ENCODE data around the gene MAP3K7. TPM values are rescaled to one million over a fixed set of nuclear protein-coding genes. Genes with fewer than 3 reads are reported as not detected.
"Not testable (repeated sequence)": the region's sequence is repeated elsewhere in the genome, so short reads cannot be mapped to it uniquely, and the experiment has no call there.

The MAP3K7 gene
- total RNA-seq, 4 donors from 2014 or later: 18.4 to 44.9 (median 26.3) TPM

DNA sequence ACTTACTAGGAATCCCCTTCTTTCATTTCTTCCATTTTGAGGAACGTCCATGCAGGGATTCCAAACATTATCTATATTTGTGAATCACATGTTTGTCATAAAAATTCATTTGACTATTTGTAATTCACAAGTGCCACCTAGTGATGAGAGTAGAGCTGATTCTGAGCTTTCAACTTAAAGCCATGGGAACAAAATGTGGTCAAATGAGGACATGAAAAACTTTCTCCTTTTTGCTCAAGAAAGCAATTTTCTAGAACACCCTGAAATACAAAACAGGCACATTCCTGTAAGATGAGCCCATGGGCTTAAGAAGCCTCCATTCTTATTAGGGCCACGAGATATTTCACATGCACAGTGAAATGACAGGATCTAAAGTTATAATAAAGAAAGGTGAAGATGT, 12.3 kb downstream of the MAP3K7 start:
- no peak for DNase-seq (ENCODE audit: low spot score in 2 of 2)
- 49% methylated on average over 2 of the region's 2 CpGs for WGBS
- peaks cover 27% of the 10 kb centered on the region for H3K4me1 ChIP-seq

DNA sequence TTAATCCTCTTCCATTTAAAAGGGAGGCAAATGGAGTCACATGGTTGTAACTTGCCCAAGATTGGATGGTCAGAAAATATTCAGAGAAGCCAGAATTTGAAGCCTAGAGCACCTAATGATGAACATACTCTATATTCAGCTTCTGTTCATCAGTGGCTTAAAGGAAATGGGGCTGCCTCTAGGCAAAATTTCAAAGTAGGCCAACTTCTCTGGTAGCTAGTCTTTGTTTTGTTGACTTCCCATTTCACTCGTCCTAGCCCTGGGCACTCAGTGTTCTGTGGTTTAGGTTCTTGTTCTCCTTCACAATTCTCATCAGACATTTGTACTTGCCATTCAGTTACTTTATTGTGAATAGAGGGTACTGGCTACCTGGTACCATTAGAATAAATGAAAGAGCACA, 13.2 kb downstream of the MAP3K7 start:
- H3K36me3 ChIP-seq: peaks cover 7% of the 10 kb centered on the region
- no peaks in the 10 kb centered on the region for H3K9me3 ChIP-seq
- H3K4me3 ChIP-seq: no peak overlapping the region
- WGBS: 38% methylated on average over 1 of the region's 1 CpG
- H3K27me3 ChIP-seq: no peaks in the 10 kb centered on the region
- DNase-seq (ENCODE audit: low spot score in 2 of 2): no peak
- TF ChIP-seq, protein P1, sequence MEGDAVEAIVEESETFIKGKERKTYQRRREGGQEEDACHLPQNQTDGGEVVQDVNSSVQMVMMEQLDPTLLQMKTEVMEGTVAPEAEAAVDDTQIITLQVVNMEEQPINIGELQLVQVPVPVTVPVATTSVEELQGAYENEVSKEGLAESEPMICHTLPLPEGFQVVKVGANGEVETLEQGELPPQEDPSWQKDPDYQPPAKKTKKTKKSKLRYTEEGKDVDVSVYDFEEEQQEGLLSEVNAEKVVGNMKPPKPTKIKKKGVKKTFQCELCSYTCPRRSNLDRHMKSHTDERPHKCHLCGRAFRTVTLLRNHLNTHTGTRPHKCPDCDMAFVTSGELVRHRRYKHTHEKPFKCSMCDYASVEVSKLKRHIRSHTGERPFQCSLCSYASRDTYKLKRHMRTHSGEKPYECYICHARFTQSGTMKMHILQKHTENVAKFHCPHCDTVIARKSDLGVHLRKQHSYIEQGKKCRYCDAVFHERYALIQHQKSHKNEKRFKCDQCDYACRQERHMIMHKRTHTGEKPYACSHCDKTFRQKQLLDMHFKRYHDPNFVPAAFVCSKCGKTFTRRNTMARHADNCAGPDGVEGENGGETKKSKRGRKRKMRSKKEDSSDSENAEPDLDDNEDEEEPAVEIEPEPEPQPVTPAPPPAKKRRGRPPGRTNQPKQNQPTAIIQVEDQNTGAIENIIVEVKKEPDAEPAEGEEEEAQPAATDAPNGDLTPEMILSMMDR (IDR thresholded peaks at IDR 0.05): no peak
- peaks cover 27% of the 10 kb centered on the region for H3K4me1 ChIP-seq
- H3K27ac ChIP-seq: no peak overlapping the region

More for the DNA sequence above, 12.3 kb downstream of the MAP3K7 start:
- Histone ChIP-seq H3K4me3 (no peak overlapping the region), H3K36me3 (peaks cover 4% of the 10 kb centered on the region), H3K27me3 (no peaks in the 10 kb centered on the region), H3K9me3 (no peaks in the 10 kb centered on the region), H3K27ac (no peak overlapping the region)
- TF ChIP-seq, protein P1 (IDR thresholded peaks at IDR 0.05): no peak
- TF ChIP-seq EP300 (IDR thresholded peaks at IDR 0.05): no peak
- no peak for TF ChIP-seq POLR2A (IDR thresholded peaks at IDR 0.05)
- no peak for TF ChIP-seq POLR2AphosphoS5 (IDR thresholded peaks at IDR 0.05)

- no peaks in the 10 kb centered on the region for H3K9me3 ChIP-seq
- no peak for TF ChIP-seq POLR2A (IDR thresholded peaks at IDR 0.05)
- no peak for TF ChIP-seq POLR2AphosphoS5 (IDR thresholded peaks at IDR 0.05)
- no peak for TF ChIP-seq EP300 (IDR thresholded peaks at IDR 0.05)
- TF ChIP-seq, protein P1 (IDR thresholded peaks at IDR 0.05): no peak
- no peak for DNase-seq (ENCODE audit: low spot score in 2 of 2)
- H3K4me3 ChIP-seq: no peak overlapping the region
- H3K4me1 ChIP-seq: peaks cover 24% of the 10 kb centered on the region
- no peak overlapping the region for H3K27ac ChIP-seq
- WGBS: 40% methylated on average over 2 of the region's 2 CpGs
- H3K27me3 ChIP-seq: no peaks in the 10 kb centered on the region
- H3K36me3 ChIP-seq: peaks cover 7% of the 10 kb centered on the region
Measured at GRCh38 chr6:90572856-90573255, 14.0 kb downstream of the MAP3K7 start.

DNA sequence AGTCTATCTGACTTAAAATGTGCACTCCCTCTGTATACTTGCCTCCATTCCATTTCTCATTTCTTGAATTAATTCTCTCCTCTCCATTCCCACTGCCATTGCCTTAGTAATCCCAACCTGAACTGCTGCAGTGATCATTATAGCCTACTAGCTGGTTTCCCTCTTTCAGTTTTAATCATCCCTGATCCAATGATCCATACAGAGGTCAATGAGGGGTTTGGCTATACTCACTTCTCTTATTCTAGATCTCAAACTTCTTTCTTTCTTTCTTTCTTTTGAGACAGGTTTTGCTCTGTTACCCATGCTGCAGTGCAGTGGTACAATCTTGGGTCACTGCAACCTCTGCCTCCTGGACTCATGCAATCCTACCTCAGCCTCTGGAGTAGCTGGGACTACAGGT, 17.6 kb downstream of the MAP3K7 start:
- peaks cover 18% of the 10 kb centered on the region for H3K4me1 ChIP-seq
- H3K4me3 ChIP-seq: no peak overlapping the region
- TF ChIP-seq, protein P1 (IDR thresholded peaks at IDR 0.05): no peak
- TF ChIP-seq POLR2A (IDR thresholded peaks at IDR 0.05) (no peak), EP300 (IDR thresholded peaks at IDR 0.05) (no peak), POLR2AphosphoS5 (IDR thresholded peaks at IDR 0.05) (no peak)
- no peak overlapping the region for H3K27ac ChIP-seq
- H3K36me3 ChIP-seq: peaks cover 7% of the 10 kb centered on the region
- no peaks in the 10 kb centered on the region for H3K27me3 ChIP-seq
- DNase-seq (ENCODE audit: low spot score in 2 of 2): no peak
- H3K9me3 ChIP-seq: no peaks in the 10 kb centered on the region

GRCh38 chr6:90567682-90568081, 19.2 kb downstream of the MAP3K7 start:
- H3K36me3 ChIP-seq: peaks cover 16% of the 10 kb centered on the region
- not testable (repeated sequence) for H3K4me3 ChIP-seq; DNase-seq (ENCODE audit: low spot score in 2 of 2); H3K27me3 ChIP-seq; H3K9me3 ChIP-seq; H3K27ac ChIP-seq; H3K4me1 ChIP-seq
- WGBS: 94% methylated on average over 1 of the region's 1 CpG

GRCh38 chr6:90562341-90562740, 24.5 kb downstream of the MAP3K7 start:
- H3K4me3 ChIP-seq; H3K9me3 ChIP-seq; H3K27ac ChIP-seq; H3K4me1 ChIP-seq; H3K27me3 ChIP-seq; DNase-seq (ENCODE audit: low spot score in 2 of 2): not testable (repeated sequence)
- WGBS: 91% methylated on average over 9 of the region's 9 CpGs
- H3K36me3 ChIP-seq: peaks cover 43% of the 10 kb centered on the region

Data from suprapubic skin (tissue), 4 donors.